A549 (cell line): ENCODE results near the gene FBXW12. TPM values are rescaled to one million over a fixed set of nuclear protein-coding genes. Genes with fewer than 3 reads are reported as not detected.

Experiments
- ATAC-seq, 2 experiments: fragments of 200-7000 bp in 1 of 2; fragments of >200 bp in 1 of 2; cut with Nextera tagmentation in 1 of 2; cut with Tn5 transposase in 1 of 2; 3 replicates each; pipeline versions ENCODE4 v1.8.0 to v1.9.1; 2018 to 2020; ENCODE audit warnings: mild to moderate bottlenecking in 1 of 2, moderate library complexity in 1 of 2
- CTCF ChIA-PET: fragments of 300-600 bp; sonication (Branson Sonifier 250); formaldehyde crosslinking; extraction: SDS; loops from one replicate; lab custom pipeline; 2021; ENCODE audit warnings: antibody characterized with exemption, inconsistent platforms; lab: Yijun Ruan, JAX
- POLR2A ChIA-PET: fragments of 350-600 bp; formaldehyde crosslinking; extraction: SDS; loops from one replicate; lab custom pipeline; 2021; ENCODE audit warnings: antibody characterized with exemption, inconsistent platforms; lab: Yijun Ruan, JAX
- DNase-seq, 2 experiments: peaks; one replicate each; pipeline versions ENCODE4 v3.0.0 to v3.0.0-alpha.2; 2011 to 2016; ENCODE audit warnings: low read depth in 1 of 2, low spot score in 1 of 2
- FAIRE-seq: peaks from 2 replicates; lab custom pipeline; 2011; peaks lifted over from hg19 to GRCh38; lab: Jason Lieb, UNC
- H3K27ac ChIP-seq, 2 experiments: fragments of >200 bp; sonication (Bioruptor Twin); formaldehyde crosslinking; 3 replicates each; pipeline ENCODE4 v1.5.1; 2016 to 2017
- H3K4me1 ChIP-seq: fragments of >200 bp; sonication (Bioruptor Twin); formaldehyde crosslinking; 3 replicates; pipeline ENCODE4 v1.6.1; 2016
- H3K4me2 ChIP-seq: fragments of >200 bp; sonication (Bioruptor Twin); formaldehyde crosslinking; 3 replicates; pipeline ENCODE4 v1.6.1; 2016
- H3K4me3 ChIP-seq: fragments of >200 bp; sonication (Bioruptor Twin); formaldehyde crosslinking; 3 replicates; pipeline ENCODE4 v1.5.1; 2016
- H3K9me3 ChIP-seq: fragments of >200 bp; sonication (Bioruptor Twin); formaldehyde crosslinking; 3 replicates; pipeline ENCODE4 v1.6.1; 2016
- BHLHE40 ChIP-seq: IDR thresholded peaks from 2 replicates; pipeline ENCODE4 v1.6.1; 2012; ENCODE audit warnings: low read depth, low read length, inconsistent platforms
- CBX2 ChIP-seq: fragments of 200-600 bp; sonication (generic); IDR thresholded peaks from 2 replicates; pipeline ENCODE4 v1.6.1; 2016; ENCODE audit warnings: low read depth, mild to moderate bottlenecking, borderline replicate concordance
- CHD2 ChIP-seq: fragments of 150-350 bp; IDR thresholded peaks from 2 replicates; pipeline ENCODE4 v1.6.1; 2014; ENCODE audit warnings: low read length; ENCODE audit not compliant: partially characterized antibody
- CTCF ChIP-seq: fragments of >200 bp; sonication (Bioruptor Twin); formaldehyde crosslinking; IDR thresholded peaks from 3 replicates; pipeline ENCODE4 v1.5.1; 2016
- EHF ChIP-seq: fragments of 250-450 bp; sonication (Bioruptor Pico); IDR thresholded peaks from 2 replicates; pipeline ENCODE4 v1.5.0; 2020; ENCODE audit warnings: mild to moderate bottlenecking
- ELK1 ChIP-seq: fragments of 150-350 bp; IDR thresholded peaks from 2 replicates; pipeline ENCODE4 v1.6.1; 2014; ENCODE audit warnings: low read depth, mild to moderate bottlenecking, low read length
- EP300 ChIP-seq, 2 experiments: fragments of >200 bp; sonication (Bioruptor Twin); formaldehyde crosslinking; IDR thresholded peaks; 2 replicates in 1 of 2; 3 replicates in 1 of 2; pipeline ENCODE4 v1.6.1; 2016 to 2017
- ESRRA ChIP-seq: fragments of 150-350 bp; IDR thresholded peaks from 2 replicates; pipeline ENCODE4 v1.6.1; 2014; ENCODE audit warnings: mild to moderate bottlenecking, low read length, borderline replicate concordance
- FOSL2 ChIP-seq, 2 experiments: fragments of 450-650 bp in 1 of 2; fragments of >200 bp in 1 of 2; sonication (Bioruptor Twin) in 1 of 2; formaldehyde crosslinking; IDR thresholded peaks; 2 replicates each; pipeline versions ENCODE4 v1.5.0 to v1.6.1; 2016 to 2020; ENCODE audit warnings: mild to moderate bottlenecking in 1 of 2, moderate library complexity in 1 of 2
- FOXS1 ChIP-seq: fragments of 250-450 bp; sonication (Bioruptor Pico); IDR thresholded peaks from 2 replicates; pipeline ENCODE4 v1.5.0; 2020; ENCODE audit warnings: mild to moderate bottlenecking, moderate library complexity
- GATA3 ChIP-seq: IDR thresholded peaks from 2 replicates; pipeline ENCODE4 v1.6.1; 2012; ENCODE audit warnings: borderline replicate concordance
- HEYL ChIP-seq: fragments of 250-450 bp; sonication (Bioruptor Pico); IDR thresholded peaks from 2 replicates; pipeline ENCODE4 v1.8.0; 2021; ENCODE audit warnings: mild to moderate bottlenecking, moderate library complexity
- HOXA7 ChIP-seq: fragments of 250-450 bp; sonication (Bioruptor Pico); IDR thresholded peaks from 2 replicates; pipeline ENCODE4 v1.5.0; 2020; ENCODE audit warnings: mild to moderate bottlenecking, moderate library complexity
- HOXB13 ChIP-seq: fragments of 250-450 bp; sonication (Bioruptor Pico); IDR thresholded peaks from 2 replicates; pipeline ENCODE4 v1.5.0; 2020; ENCODE audit warnings: low read depth, mild to moderate bottlenecking, moderate library complexity
- JUN ChIP-seq, 2 experiments: fragments of >200 bp; sonication (Bioruptor Twin); formaldehyde crosslinking; IDR thresholded peaks; 2 replicates in 1 of 2; 3 replicates in 1 of 2; pipeline ENCODE4 v1.6.1; 2016 to 2017
- MAFK ChIP-seq: fragments of 450-650 bp; IDR thresholded peaks from 2 replicates; pipeline ENCODE4 v1.6.1; 2014; ENCODE audit not compliant: partially characterized antibody
- MYC ChIP-seq: IDR thresholded peaks from 2 replicates; pipeline ENCODE4 v1.6.1; 2012; ENCODE audit warnings: mild to moderate bottlenecking, inconsistent platforms, low read length, improper control_type of control experiment, borderline replicate concordance
- NPAS2 ChIP-seq: fragments of 250-450 bp; sonication (Bioruptor Pico); IDR thresholded peaks from 2 replicates; pipeline ENCODE4 v1.8.0; 2022; ENCODE audit warnings: mild to moderate bottlenecking, moderate library complexity, borderline replicate concordance
- PHF8 ChIP-seq: fragments of 200-600 bp; sonication (generic); IDR thresholded peaks from 2 replicates; pipeline ENCODE4 v1.6.1; 2016; ENCODE audit warnings: low read depth, mild to moderate bottlenecking, antibody characterized with exemption, moderate library complexity, borderline replicate concordance
- RARB ChIP-seq: fragments of 250-450 bp; sonication (Bioruptor Pico); IDR thresholded peaks from 2 replicates; pipeline ENCODE4 v1.8.0; 2021; ENCODE audit warnings: mild to moderate bottlenecking, moderate library complexity
- SMC3 ChIP-seq: fragments of >200 bp; sonication (Bioruptor Twin); formaldehyde crosslinking; IDR thresholded peaks from 3 replicates; pipeline ENCODE4 v1.6.1; 2018; ENCODE audit warnings: inconsistent platforms
- USF2 ChIP-seq: fragments of 450-650 bp; IDR thresholded peaks from 2 replicates; pipeline ENCODE4 v1.6.1; 2014; ENCODE audit warnings: antibody characterized with exemption
- ZFP36 ChIP-seq: fragments of 450-650 bp; IDR thresholded peaks from 2 replicates; pipeline ENCODE4 v1.6.1; 2014; ENCODE audit warnings: borderline replicate concordance; ENCODE audit not compliant: partially characterized antibody
- ZSCAN20 ChIP-seq: fragments of 250-450 bp; sonication (Bioruptor Pico); IDR thresholded peaks from 2 replicates; pipeline ENCODE4 v1.8.0; 2022; ENCODE audit warnings: mild to moderate bottlenecking, moderate library complexity
- WGBS: methylation state at CpG from one replicate; pipeline ENCODE4 v1.1.6; 2017; ENCODE audit errors: missing lambda C conversion rate; 5-methylcytosine and 5-hydroxymethylcytosine counted together
- polyA plus RNA-seq, 4 experiments: library from polyadenylated mRNA; depleted of rRNA in 3 of 4; stranded (reverse); fragments of >200 nt; fragmentation: RNase III in 1 of 4; extraction: RNeasy Plus Mini Kit Qiagen cat#74134 plus additional on column Dnase treatment in 1 of 4; gene quantifications; 2 replicates in 3 of 4; 3 replicates in 1 of 4; pipeline ENCODE4 v1.2.3, GENCODE V29; 2011 to 2017

FBXW12 gene
- polyA plus RNA-seq, 2 of the 4 experiments (the other 2 are of a cell fraction), result not detected

GRCh38 chr3:48402907-48403306, 30.9 kb downstream of the FBXW12 start:
- no peak for ATAC-seq
- CTCF ChIA-PET, result interaction anchor here (3.6 to 31.5 kb wide), 2 partner anchors 8 to 29 kb away, joined by 18 to 488 read pairs; partner anchors contain the start of gene PLXNB1
- no peak overlapping the region for H3K4me3 ChIP-seq
- no peaks in the 10 kb centered on the region for H3K9me3 ChIP-seq
- H3K4me2 ChIP-seq, result no peak overlapping the region
- no peak for DNase-seq
- no peak for TF ChIP-seq RARB (CRISPR knock-in tag)
- no peak for TF ChIP-seq HOXA7 (CRISPR knock-in tag)
- no peak for TF ChIP-seq ELK1
- TF ChIP-seq MAFK, result no peak
- TF ChIP-seq CBX2, result no peak
- no peak for TF ChIP-seq USF2
- no peak for TF ChIP-seq HOXB13
- TF ChIP-seq CHD2, result no peak
- TF ChIP-seq JUN (IDR thresholded peaks at IDR 0.05), result no peak
- no peak for TF ChIP-seq GATA3
- TF ChIP-seq ESRRA, result no peak
- no peak for TF ChIP-seq EHF
- no peak for TF ChIP-seq SMC3
- TF ChIP-seq MYC, result no peak
- no peak for TF ChIP-seq NPAS2
- TF ChIP-seq, all 56 proteins: peak for 0
- no peak overlapping the region; a peak in 1 of 6 replicates for H3K27ac ChIP-seq
- peaks cover 10% of the 10 kb centered on the region for H3K4me1 ChIP-seq
- 77% methylated on average over 3 of the region's 3 CpGs for WGBS
- POLR2A ChIA-PET, result no interaction called here
- FAIRE-seq, result no peak

GRCh38 chr3:48403533-48404439, 31.8 kb downstream of the FBXW12 start:
- no peak overlapping the region for H3K4me3 ChIP-seq
- WGBS, result 89% methylated on average over 10 of the region's 15 CpGs
- no peak for FAIRE-seq
- H3K27ac ChIP-seq, result no peak overlapping the region
- H3K9me3 ChIP-seq, result no peaks in the 10 kb centered on the region
- H3K4me1 ChIP-seq, result peaks cover 10% of the 10 kb centered on the region
- DNase-seq, result no peak
- no peak for ATAC-seq
- POLR2A ChIA-PET, result no interaction called here
- CTCF ChIA-PET, result interaction anchor here (0.8 to 31.5 kb wide), 3 partner anchors 20 to 125 kb away, joined by 3 to 488 read pairs (median 4); partner anchors contain the start of gene PLXNB1
- H3K4me2 ChIP-seq, result no peak overlapping the region
- TF ChIP-seq HOXA7 (CRISPR knock-in tag) (no peak), JUN (IDR thresholded peaks at IDR 0.05) (no peak), FOXS1 (CRISPR knock-in tag) (no peak), GATA3 (no peak), BHLHE40 (no peak), FOSL2 (IDR thresholded peaks at IDR 0.05) (no peak), FOSL2 (CRISPR knock-in tag; IDR thresholded peaks at IDR 0.05) (no peak), CTCF (no peak), NPAS2 (no peak), HEYL (CRISPR knock-in tag) (no peak), EP300 (IDR thresholded peaks at IDR 0.05) (no peak), ZSCAN20 (CRISPR knock-in tag) (no peak), PHF8 (no peak), CHD2 (no peak), ZFP36 (no peak)
